ENCODE data around the gene FAT1. TPM values are rescaled to one million over a fixed set of nuclear protein-coding genes. Genes with fewer than 3 reads are reported as not detected.
A peak's percentile ranks its signal among the peaks of the same experiment; 100 is the strongest.

The FAT1 gene
- total and polyA plus RNA-seq, 12 donors: 20.4 to 131 (median 75.5) TPM

DNA sequence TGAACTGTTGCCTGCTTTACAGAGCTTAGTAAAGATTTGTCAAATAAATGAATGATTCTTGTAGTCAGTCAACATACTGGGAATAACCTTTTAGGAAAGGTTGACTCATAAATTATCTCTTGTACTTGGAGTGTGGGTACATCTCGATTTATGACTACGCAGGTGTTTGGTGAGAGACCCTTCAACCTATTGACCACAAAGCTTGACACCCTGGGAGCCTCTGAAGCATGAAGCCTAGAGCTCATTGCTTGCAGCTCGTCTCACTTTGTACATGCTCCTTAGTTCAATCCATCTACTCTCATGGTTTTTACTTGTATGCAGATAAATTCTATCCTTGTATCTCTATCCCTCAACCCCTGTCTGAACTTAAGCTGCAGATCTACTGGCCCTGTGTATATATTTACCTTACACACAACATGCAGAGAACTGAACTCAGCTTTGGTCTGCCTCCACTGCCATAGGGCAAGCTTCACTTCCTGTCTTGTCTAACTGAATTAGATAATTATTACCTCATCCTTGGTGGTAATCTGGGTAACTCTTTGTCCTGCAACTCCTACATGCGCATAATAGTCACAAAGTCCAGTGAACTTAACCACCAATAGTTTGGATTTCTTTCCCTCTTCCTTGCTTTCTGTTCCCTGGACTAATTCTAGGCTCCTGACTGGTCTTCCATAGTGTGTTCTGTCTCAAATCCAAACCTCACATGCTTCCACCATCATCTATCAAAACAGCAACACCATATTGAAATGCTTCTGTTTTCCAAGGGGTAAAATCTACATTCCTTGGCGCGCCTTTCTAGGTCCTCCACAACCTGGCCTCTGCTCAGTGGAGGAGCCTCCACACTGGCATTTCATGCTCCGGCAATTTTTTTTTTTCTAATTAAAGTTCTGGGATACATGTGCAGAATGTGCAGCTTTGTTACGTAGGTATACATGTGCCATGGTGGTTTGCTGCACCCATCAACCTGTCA, 32.2 kb upstream of the FAT1 start:
- Histone ChIP-seq H3K36me3 (no peaks in the 10 kb centered on the region), H3K27ac (no peak overlapping the region), H3K4me1 (no peaks in the 10 kb centered on the region), H3K4me3 (no peak overlapping the region), H3K9me3 (peaks cover 0 to 9% (median 0%) of the 10 kb centered on the region in 11 donors), H3K27me3 (no peaks in the 10 kb centered on the region)
- intact Hi-C loops (cut with DNase I): no loop called here
- no peak for ATAC-seq
- no peak for DNase-seq
- TF ChIP-seq, protein P1, sequence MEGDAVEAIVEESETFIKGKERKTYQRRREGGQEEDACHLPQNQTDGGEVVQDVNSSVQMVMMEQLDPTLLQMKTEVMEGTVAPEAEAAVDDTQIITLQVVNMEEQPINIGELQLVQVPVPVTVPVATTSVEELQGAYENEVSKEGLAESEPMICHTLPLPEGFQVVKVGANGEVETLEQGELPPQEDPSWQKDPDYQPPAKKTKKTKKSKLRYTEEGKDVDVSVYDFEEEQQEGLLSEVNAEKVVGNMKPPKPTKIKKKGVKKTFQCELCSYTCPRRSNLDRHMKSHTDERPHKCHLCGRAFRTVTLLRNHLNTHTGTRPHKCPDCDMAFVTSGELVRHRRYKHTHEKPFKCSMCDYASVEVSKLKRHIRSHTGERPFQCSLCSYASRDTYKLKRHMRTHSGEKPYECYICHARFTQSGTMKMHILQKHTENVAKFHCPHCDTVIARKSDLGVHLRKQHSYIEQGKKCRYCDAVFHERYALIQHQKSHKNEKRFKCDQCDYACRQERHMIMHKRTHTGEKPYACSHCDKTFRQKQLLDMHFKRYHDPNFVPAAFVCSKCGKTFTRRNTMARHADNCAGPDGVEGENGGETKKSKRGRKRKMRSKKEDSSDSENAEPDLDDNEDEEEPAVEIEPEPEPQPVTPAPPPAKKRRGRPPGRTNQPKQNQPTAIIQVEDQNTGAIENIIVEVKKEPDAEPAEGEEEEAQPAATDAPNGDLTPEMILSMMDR (IDR thresholded peaks at IDR 0.05): no peak
- WGBS, 2 donors: 89 to 95% methylated on average over 8 of the region's 8 CpGs

DNA sequence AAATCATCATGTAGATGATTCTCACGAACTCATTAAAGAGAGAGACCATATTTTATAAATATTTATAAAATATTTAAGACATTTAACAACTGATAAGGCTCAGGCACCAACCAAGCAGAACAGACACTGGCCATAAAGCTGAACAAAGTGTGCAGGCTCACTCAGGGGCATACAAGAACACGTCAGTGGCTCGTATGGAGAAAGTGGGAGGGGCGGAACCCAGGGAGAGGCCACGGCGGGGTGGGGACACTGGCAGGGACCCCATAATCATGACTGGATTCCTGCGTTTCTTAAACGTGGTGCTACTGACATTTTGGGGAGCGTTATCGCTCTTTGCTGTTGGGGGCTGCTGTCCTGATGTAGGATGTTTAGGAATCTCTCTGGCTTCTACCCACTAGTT, 31.3 kb upstream of the FAT1 start:
- TF ChIP-seq, protein P1 (IDR thresholded peaks at IDR 0.05): no peak
- H3K36me3 ChIP-seq: no peaks in the 10 kb centered on the region
- H3K27me3 ChIP-seq: no peaks in the 10 kb centered on the region
- intact Hi-C loops (cut with DNase I): no loop called here
- H3K27ac ChIP-seq: no peak overlapping the region
- no peak overlapping the region for H3K4me3 ChIP-seq
- H3K9me3 ChIP-seq: peaks cover 0 to 9% (median 0%) of the 10 kb centered on the region in 11 donors
- no peak for DNase-seq
- ATAC-seq: no peak
- 72 to 79% methylated on average over 10 of the region's 10 CpGs for WGBS, 2 donors
- H3K4me1 ChIP-seq: no peaks in the 10 kb centered on the region

- ATAC-seq: no peak
- TF ChIP-seq, protein P1 (IDR thresholded peaks at IDR 0.05): no peak
- Histone ChIP-seq H3K36me3 (no peaks in the 10 kb centered on the region), H3K27me3 (no peaks in the 10 kb centered on the region), H3K4me3 (no peak overlapping the region), H3K27ac (no peak overlapping the region), H3K4me1 (no peaks in the 10 kb centered on the region), H3K9me3 (peaks cover 0 to 4% (median 0%) of the 10 kb centered on the region in 11 donors)
- no peak for DNase-seq
- 87 to 93% methylated on average over 6 of the region's 6 CpGs for WGBS, 2 donors
- intact Hi-C loops (cut with DNase I): no loop called here
Observed at GRCh38 chr4:186752325-186752724, 28.7 kb upstream of the FAT1 start.

DNA sequence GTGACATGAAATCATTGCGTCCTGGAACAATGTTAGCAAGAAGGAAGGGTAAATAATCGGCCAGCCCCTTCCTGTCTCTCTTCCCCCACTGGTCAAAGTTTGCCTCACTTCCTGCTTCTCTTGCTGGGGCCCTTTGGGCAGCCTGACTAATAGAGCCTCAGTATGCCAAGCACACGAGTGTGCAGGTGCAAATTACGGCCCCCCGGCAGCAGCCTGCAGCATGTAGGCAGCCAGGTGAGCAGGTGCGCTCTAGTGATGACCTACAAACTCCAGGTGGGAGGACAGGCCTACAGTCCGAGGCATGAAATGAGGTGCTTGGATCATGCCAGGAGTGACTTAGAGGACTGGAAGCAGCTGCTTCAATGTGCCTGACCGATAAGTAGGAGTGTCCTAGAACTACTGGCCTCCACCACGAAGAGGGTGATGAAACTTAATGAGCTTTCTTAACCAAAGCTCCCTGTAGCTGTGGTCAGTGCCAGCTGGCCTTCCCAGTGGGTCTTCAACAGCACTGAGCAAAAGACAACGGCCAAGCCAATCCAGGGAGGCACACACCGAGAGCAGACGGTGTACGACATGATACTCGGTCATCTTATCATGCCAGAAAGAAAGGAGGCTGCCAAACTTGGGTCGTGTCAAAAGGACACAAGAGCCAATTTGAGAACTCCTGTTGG, 26.1 kb upstream of the FAT1 start:
- WGBS, 2 donors: 75 to 80% methylated on average over 15 of the region's 15 CpGs
- peak in 1 of 8 donors; percentile 33 for ATAC-seq
- TF ChIP-seq, protein P1 (IDR thresholded peaks at IDR 0.05): no peak

More for the DNA sequence above, 26.1 kb upstream of the FAT1 start:
- intact Hi-C loops (cut with DNase I): no loop called here
- Histone ChIP-seq H3K4me1 (no peaks in the 10 kb centered on the region), H3K27me3 (no peaks in the 10 kb centered on the region), H3K9me3 (no peaks in the 10 kb centered on the region), H3K36me3 (no peaks in the 10 kb centered on the region), H3K27ac (no peak overlapping the region), H3K4me3 (no peak overlapping the region)
- DNase-seq: no peak
